Measurements from ENCODE around the gene MID1. TPM values are rescaled to one million over a fixed set of nuclear protein-coding genes. Genes with fewer than 3 reads are reported as not detected.
A peak's percentile ranks its signal among the peaks of the same experiment; 100 is the strongest.

MID1 gene
- total RNA-seq, 1 donor from 2014 or later: 31.2 TPM

- TF ChIP-seq CTCF (IDR thresholded peaks at IDR 0.05; ENCODE audit: insufficient read depth, low read depth, low read length): no peak
- no peak for TF ChIP-seq EZH2 (IDR thresholded peaks at IDR 0.05; ENCODE audit: insufficient read depth, low read length)
- H3K9ac ChIP-seq (ENCODE audit: low read length): no peak overlapping the region
- no peaks in the 10 kb centered on the region for H4K20me1 ChIP-seq (ENCODE audit: insufficient read depth, low read length)
- H3K4me1 Mint-ChIP-seq (ENCODE audit: low read depth, unreplicated experiment): peaks cover 23% of the 10 kb centered on the region
- H3K27ac ChIP-seq (ENCODE audit: low read depth, low read length): no peak overlapping the region
- no peak for DNase-seq (ENCODE audit: low read depth)
- H3K9me3 Mint-ChIP-seq (ENCODE audit: unreplicated experiment): no peaks in the 10 kb centered on the region
- no peaks in the 10 kb centered on the region for H3K79me2 ChIP-seq (ENCODE audit: insufficient read depth, low read length)
- H2AFZ ChIP-seq (ENCODE audit: low read depth, low read length): no peak overlapping the region
- no peak overlapping the region for H3K27ac Mint-ChIP-seq (ENCODE audit: unreplicated experiment)
- FAIRE-seq: no peak
- H3K4me3 Mint-ChIP-seq (ENCODE audit: unreplicated experiment): no peak overlapping the region
- peaks cover 10% of the 10 kb centered on the region for H3K4me1 ChIP-seq (ENCODE audit: insufficient read depth, low read length)
- peaks cover 3% of the 10 kb centered on the region for H3K36me3 Mint-ChIP-seq (ENCODE audit: low read depth, unreplicated experiment)
- H3K4me3 ChIP-seq (ENCODE audit: insufficient read depth, low read depth, low read length): no peak overlapping the region
- H3K27me3 ChIP-seq (ENCODE audit: insufficient read depth, low read length): no peaks in the 10 kb centered on the region
- H3K36me3 ChIP-seq (ENCODE audit: insufficient read depth, low read length): no peaks in the 10 kb centered on the region
- no peaks in the 10 kb centered on the region for H3K9me3 ChIP-seq (ENCODE audit: insufficient read depth, low read depth, low read length)
- H3K4me2 ChIP-seq (ENCODE audit: low read length): peak overlapping the region; percentile 55
- no peaks in the 10 kb centered on the region for H3K27me3 Mint-ChIP-seq (ENCODE audit: low read depth, unreplicated experiment)
Measured at GRCh38 chrX:10506781-10507180, 113.6 kb downstream of the MID1 start.

DNA sequence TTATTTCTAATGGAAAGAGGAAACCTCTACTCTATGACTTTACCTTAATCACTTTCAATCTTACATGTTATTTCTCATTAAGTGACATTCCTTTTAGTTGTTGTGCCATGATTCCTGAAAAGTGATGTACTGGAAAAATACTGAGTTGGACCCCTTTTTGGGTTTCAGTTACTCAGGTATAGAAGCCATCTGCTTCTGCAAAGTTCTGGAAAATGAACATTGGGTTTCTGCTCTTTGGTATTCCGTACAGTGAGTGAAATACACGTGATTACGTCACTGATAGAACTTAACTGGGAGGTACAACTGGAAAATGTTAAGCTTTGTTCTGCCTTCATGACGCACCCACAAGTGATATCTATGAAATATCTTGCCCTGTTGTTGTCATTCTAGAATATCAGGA, 114.7 kb downstream of the MID1 start:
- Histone ChIP-seq H3K4me3 (ENCODE audit: insufficient read depth, low read depth, low read length) (no peak overlapping the region), H4K20me1 (ENCODE audit: insufficient read depth, low read length) (no peaks in the 10 kb centered on the region), H3K4me1 (ENCODE audit: insufficient read depth, low read length) (peaks cover 10% of the 10 kb centered on the region), H2AFZ (ENCODE audit: low read depth, low read length) (no peak overlapping the region), H3K79me2 (ENCODE audit: insufficient read depth, low read length) (no peaks in the 10 kb centered on the region), H3K9ac (ENCODE audit: low read length) (no peak overlapping the region), H3K4me2 (ENCODE audit: low read length) (no peak overlapping the region), H3K9me3 (ENCODE audit: insufficient read depth, low read depth, low read length) (no peaks in the 10 kb centered on the region), H3K36me3 (ENCODE audit: insufficient read depth, low read length) (peaks cover under 1% of the 10 kb centered on the region), H3K27me3 (ENCODE audit: insufficient read depth, low read length) (no peaks in the 10 kb centered on the region), H3K27ac (ENCODE audit: low read depth, low read length) (no peak overlapping the region)
- Mint-ChIP-seq H3K27me3 (ENCODE audit: low read depth, unreplicated experiment) (no peaks in the 10 kb centered on the region), H3K36me3 (ENCODE audit: low read depth, unreplicated experiment) (peaks cover 3% of the 10 kb centered on the region), H3K27ac (ENCODE audit: unreplicated experiment) (peak overlapping the region; percentile 19), H3K4me1 (ENCODE audit: low read depth, unreplicated experiment) (peaks cover 23% of the 10 kb centered on the region), H3K4me3 (ENCODE audit: unreplicated experiment) (no peak overlapping the region), H3K9me3 (ENCODE audit: unreplicated experiment) (no peaks in the 10 kb centered on the region)
- FAIRE-seq (peak; percentile 29), DNase-seq (ENCODE audit: low read depth) (no peak)
- TF ChIP-seq EZH2 (IDR thresholded peaks at IDR 0.05; ENCODE audit: insufficient read depth, low read length) (no peak), CTCF (IDR thresholded peaks at IDR 0.05; ENCODE audit: insufficient read depth, low read depth, low read length) (no peak)

GRCh38 chrX:10502961-10503360, 117.4 kb downstream of the MID1 start:
- FAIRE-seq: no peak

More at GRCh38 chrX:10502961-10503360, 117.4 kb downstream of the MID1 start:
- Mint-ChIP-seq H3K27me3 (ENCODE audit: low read depth, unreplicated experiment) (no peaks in the 10 kb centered on the region), H3K4me3 (ENCODE audit: unreplicated experiment) (no peak overlapping the region), H3K4me1 (ENCODE audit: low read depth, unreplicated experiment) (peaks cover 18% of the 10 kb centered on the region), H3K36me3 (ENCODE audit: low read depth, unreplicated experiment) (no peaks in the 10 kb centered on the region), H3K9me3 (ENCODE audit: unreplicated experiment) (no peaks in the 10 kb centered on the region), H3K27ac (ENCODE audit: unreplicated experiment) (no peak overlapping the region)
- no peak for DNase-seq (ENCODE audit: low read depth)
- TF ChIP-seq CTCF (IDR thresholded peaks at IDR 0.05; ENCODE audit: insufficient read depth, low read depth, low read length): no peak
- no peak for TF ChIP-seq EZH2 (IDR thresholded peaks at IDR 0.05; ENCODE audit: insufficient read depth, low read length)
- no peak overlapping the region for H3K4me3 ChIP-seq (ENCODE audit: insufficient read depth, low read depth, low read length)
- H3K79me2 ChIP-seq (ENCODE audit: insufficient read depth, low read length): no peaks in the 10 kb centered on the region
- H3K4me2 ChIP-seq (ENCODE audit: low read length): no peak overlapping the region
- H3K36me3 ChIP-seq (ENCODE audit: insufficient read depth, low read length): peaks cover 2% of the 10 kb centered on the region
- H3K27ac ChIP-seq (ENCODE audit: low read depth, low read length): no peak overlapping the region
- H2AFZ ChIP-seq (ENCODE audit: low read depth, low read length): no peak overlapping the region
- H3K9ac ChIP-seq (ENCODE audit: low read length): no peak overlapping the region
- no peaks in the 10 kb centered on the region for H3K9me3 ChIP-seq (ENCODE audit: insufficient read depth, low read depth, low read length)
- peaks cover 10% of the 10 kb centered on the region for H3K4me1 ChIP-seq (ENCODE audit: insufficient read depth, low read length)
- no peaks in the 10 kb centered on the region for H4K20me1 ChIP-seq (ENCODE audit: insufficient read depth, low read length)
- H3K27me3 ChIP-seq (ENCODE audit: insufficient read depth, low read length): no peaks in the 10 kb centered on the region

Data from astrocyte (in vitro differentiated cells and primary cell).